Measurements from ENCODE around the gene EHMT1.

DNA sequence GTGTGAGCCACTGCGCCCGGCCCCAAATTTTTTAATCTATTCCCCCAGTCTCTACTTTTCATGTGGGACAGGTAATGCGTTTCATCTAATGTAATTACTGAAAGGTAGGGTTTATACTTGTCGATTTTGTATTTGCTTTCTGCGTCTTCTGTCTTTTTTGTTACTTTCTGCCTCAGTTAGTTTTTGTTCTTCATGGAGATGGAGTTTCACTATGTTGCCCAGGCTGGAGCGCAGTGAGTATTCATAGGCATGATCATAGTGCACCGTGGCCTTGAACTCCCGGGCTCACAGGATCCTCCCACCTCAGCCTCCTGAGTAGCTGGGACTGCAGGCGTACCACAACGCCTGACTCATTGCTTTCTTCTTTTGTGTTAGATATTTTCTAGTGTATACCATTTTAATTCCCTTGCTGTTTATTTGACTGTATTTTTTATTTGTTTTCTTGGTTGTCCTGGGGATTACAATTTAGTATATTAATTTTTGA lies 23.4 kb downstream of the EHMT1 start:
- TF ChIP-seq, protein P1, sequence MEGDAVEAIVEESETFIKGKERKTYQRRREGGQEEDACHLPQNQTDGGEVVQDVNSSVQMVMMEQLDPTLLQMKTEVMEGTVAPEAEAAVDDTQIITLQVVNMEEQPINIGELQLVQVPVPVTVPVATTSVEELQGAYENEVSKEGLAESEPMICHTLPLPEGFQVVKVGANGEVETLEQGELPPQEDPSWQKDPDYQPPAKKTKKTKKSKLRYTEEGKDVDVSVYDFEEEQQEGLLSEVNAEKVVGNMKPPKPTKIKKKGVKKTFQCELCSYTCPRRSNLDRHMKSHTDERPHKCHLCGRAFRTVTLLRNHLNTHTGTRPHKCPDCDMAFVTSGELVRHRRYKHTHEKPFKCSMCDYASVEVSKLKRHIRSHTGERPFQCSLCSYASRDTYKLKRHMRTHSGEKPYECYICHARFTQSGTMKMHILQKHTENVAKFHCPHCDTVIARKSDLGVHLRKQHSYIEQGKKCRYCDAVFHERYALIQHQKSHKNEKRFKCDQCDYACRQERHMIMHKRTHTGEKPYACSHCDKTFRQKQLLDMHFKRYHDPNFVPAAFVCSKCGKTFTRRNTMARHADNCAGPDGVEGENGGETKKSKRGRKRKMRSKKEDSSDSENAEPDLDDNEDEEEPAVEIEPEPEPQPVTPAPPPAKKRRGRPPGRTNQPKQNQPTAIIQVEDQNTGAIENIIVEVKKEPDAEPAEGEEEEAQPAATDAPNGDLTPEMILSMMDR (IDR thresholded peaks at IDR 0.05; ENCODE audit: insufficient read depth, low read depth, low read length) = no peak
- TF ChIP-seq EZH2 (IDR thresholded peaks at IDR 0.05; ENCODE audit: insufficient read depth, low read length) = no peak

All from astrocyte (in vitro differentiated cells and primary cell).